GM12872 (cell line): ENCODE measurements around the gene SMARCC1.

Experiments used
- TF ChIP-seq, protein P1 (sequence below): IDR thresholded peaks from 3 replicates; pipeline ENCODE4 v1.5.1; 2011; ENCODE audit warnings: low read depth, mild to moderate bottlenecking, low read length, moderate library complexity; ENCODE audit not compliant: insufficient read depth

SMARCC1 gene

GRCh38 chr3:47553407-47553806, 228.3 kb downstream of the SMARCC1 start:
- TF ChIP-seq, protein P1, sequence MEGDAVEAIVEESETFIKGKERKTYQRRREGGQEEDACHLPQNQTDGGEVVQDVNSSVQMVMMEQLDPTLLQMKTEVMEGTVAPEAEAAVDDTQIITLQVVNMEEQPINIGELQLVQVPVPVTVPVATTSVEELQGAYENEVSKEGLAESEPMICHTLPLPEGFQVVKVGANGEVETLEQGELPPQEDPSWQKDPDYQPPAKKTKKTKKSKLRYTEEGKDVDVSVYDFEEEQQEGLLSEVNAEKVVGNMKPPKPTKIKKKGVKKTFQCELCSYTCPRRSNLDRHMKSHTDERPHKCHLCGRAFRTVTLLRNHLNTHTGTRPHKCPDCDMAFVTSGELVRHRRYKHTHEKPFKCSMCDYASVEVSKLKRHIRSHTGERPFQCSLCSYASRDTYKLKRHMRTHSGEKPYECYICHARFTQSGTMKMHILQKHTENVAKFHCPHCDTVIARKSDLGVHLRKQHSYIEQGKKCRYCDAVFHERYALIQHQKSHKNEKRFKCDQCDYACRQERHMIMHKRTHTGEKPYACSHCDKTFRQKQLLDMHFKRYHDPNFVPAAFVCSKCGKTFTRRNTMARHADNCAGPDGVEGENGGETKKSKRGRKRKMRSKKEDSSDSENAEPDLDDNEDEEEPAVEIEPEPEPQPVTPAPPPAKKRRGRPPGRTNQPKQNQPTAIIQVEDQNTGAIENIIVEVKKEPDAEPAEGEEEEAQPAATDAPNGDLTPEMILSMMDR, result no peak

- TF ChIP-seq, protein P1, result no peak
Measured at GRCh38 chr3:47542471-47543173, 239.1 kb downstream of the SMARCC1 start.

- TF ChIP-seq, protein P1, result no peak
Measured at GRCh38 chr3:47541583-47542108, 240.0 kb downstream of the SMARCC1 start.

DNA sequence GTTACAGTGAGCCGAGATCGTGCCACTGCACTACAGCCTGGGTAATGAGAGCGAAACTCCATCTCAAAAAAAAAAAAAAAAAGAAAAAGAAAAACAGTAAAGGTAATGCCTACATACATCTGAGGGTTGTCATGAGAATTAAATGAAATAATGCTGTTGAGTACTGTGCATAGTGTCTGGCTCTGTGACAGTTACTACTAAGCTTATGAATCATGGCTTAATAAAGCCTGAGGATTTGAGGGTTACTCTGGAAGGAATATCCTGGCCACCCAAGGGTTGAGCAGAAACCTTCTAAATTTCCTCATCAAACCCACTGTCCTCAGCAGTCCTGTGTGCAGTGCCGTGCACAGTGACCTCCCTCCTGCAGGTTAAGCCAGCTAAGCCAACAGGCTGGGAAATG, 241.4 kb downstream of the SMARCC1 start:
- TF ChIP-seq, protein P1, result no peak

DNA sequence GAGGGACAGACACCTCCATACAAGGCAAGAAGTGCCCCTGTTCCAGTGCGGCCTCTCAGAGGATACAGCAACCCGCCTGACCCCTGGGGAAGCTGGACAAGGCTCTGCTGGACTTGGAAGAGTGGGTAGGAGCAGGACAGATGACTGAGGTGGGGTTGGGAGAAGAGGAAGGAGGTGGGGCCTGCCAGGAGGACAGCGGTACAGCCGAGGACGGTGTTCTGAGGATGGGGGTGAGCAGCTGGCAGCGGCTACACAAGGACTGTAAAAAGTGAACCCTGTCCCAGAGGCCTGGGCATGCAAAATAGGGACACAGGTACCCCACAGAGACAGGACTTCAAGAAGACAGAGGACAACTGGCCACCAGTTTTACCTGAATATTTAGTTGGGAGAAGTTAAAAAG, 244.7 kb downstream of the SMARCC1 start:
- TF ChIP-seq, protein P1, result no peak

DNA sequence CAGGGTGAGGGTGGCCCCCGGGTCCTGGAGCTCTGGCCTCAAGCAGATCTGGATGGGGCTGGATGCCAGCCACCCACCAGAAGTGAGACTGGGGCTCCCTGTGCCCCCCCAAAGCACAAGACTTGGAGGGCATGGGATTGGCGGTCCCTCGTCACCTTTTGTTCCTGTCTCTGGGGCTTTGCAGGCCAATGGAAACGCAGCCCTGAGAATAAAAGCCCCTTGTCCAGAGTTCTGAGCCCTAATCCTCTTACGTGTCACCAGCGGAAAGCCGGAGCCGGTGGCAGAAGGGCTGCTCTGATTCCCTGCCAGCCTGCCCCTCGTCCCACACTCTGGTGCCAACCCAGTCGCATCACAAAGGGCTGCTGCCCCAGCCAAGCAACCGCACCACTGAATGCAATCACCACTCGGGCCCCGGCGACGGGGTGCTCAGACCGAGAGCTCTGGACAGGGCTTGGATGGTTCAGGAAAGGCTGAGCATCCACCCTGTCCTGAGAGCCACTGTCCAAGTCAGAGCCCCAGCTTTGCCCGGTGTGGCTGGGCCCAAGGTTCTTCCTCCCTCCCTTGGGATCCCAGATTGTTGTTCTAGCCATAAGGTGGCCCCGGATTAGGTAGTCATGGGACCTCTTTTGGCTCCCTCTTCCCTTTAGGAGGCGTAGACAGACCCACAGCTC, 245.3 kb downstream of the SMARCC1 start:
- TF ChIP-seq, protein P1, result no peak
